Adipose tissue (tissue), 3 donors: ENCODE results near the gene THRSP. TPM values are rescaled to one million over a fixed set of nuclear protein-coding genes. Genes with fewer than 3 reads are reported as not detected.
A peak's percentile ranks its signal among the peaks of the same experiment; 100 is the strongest.
"Not testable (repeated sequence)": the region's sequence is repeated elsewhere in the genome, so short reads cannot be mapped to it uniquely, and the experiment has no call there.

Source experiments
- H3K27ac ChIP-seq: one replicate; pipeline ENCODE4 v1.5.1; 2013; ENCODE audit warnings: low read depth, low read length
- WGBS, 3 donors: extraction: QIAGEN DNeasy Blood & Tissue Kit; methylation state at CpG; one replicate each; pipeline ENCODE4 v1.1.7; 2013; 5-methylcytosine and 5-hydroxymethylcytosine counted together
- polyA plus RNA-seq, 3 donors: library from polyadenylated mRNA; stranded (reverse); fragments of 200-250 nt; gene quantifications; one replicate each; pipeline ENCODE4 v1.2.3, GENCODE V29; 2013
- donor health status: healthy with polysubstance abuse.
- donor health status: Bipolar disorder and iron deficiency.
- donor health status: healthy.

The THRSP gene
- polyA plus RNA-seq, 3 donors: 87.4 to 228 (median 113) TPM

DNA sequence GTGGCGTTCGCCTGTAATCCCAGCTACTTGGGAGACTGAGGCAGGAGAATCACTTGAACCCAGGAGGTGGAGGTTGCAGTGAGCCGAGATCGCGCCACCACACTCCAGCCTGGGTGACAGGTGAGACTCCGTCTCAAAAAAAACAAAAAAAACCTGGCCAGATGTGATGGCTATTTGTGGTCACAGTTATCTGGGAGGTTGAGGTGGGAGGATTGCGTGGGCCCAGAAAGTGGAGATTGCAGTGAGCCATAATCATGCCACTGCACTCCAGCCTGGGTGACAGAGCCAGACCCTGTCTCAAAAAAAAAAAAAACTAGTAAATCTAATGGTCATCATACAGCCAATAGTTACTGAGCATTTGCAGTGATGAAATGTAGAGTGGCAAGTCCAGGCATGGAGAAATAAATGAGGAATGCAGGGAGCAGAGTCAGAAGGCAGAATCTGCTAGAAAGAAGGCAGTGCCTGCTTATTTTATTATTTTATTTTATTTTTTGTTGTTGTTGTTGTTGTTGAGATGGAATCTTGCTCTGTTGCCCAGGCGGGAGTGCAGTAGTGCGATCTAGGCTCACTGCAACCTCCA is 3.8 kb upstream of the THRSP start:
- not testable (repeated sequence) for H3K27ac ChIP-seq
- WGBS, 3 donors: 95 to 97% (median 96%) methylated on average over 9 of the region's 9 CpGs

DNA sequence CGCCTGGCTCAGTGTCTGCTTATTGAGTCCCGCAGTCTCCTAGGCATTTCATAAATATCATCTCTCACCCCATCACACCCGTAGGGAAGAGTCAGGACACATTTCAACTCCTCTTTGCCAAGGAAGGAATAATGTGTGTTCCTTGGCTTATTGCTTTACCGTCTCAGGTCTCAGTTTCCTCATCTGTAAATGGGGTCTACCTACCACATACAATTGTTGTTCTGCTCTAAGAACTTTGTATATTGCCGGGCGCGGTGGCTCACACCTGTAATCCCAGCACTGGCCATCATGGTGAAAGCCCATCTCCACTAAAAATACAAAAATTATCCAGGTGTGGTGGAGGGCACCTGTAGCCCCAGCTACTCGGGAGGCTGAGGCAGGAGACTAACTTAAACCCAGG is 3.1 kb upstream of the THRSP start:
- WGBS, 3 donors: 87 to 96% (median 94%) methylated on average over 8 of the region's 8 CpGs
- H3K27ac ChIP-seq: no peak overlapping the region

DNA sequence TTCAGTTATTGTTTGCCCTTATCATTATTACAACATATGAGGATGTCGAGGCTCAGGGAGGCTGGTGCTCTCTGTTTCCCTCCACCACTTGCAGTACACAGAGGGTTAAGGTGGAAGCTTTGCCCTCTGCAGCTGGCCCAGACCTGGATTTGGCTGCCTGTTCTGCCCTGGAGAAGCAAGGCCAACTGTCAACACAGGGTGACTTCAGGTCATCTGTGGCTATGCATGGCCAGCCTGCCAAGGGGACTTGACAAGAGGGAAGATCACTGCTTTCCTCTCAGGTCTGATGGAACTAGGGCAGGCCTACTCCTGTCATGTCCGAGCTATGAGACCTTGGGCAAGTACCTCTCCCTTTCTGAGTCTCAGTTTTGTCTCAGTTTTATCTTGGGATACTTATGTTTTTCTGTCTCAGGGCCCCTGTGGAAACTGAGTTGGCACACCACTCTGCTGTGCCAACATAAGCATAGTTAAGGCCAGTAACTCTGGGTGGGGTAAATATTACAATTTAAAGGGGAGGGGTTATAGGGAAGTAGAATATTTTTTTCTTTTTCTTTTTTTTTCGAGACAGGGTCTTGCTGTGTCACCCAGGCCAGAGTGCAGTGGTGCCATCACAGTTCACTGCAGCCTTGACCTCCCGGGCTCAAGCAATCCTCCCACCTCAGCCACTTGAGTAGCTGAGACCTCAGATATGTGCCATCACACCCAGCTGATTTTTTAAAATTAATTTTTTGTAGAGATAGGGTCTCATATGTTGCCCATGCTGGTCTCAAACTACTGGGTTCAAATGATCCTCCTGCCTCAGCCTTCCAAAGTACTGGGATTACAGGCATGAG is 2.4 kb upstream of the THRSP start:
- 25 to 65% (median 60%) methylated on average over 4 of the region's 4 CpGs for WGBS, 3 donors
- H3K27ac ChIP-seq: no peak overlapping the region

DNA sequence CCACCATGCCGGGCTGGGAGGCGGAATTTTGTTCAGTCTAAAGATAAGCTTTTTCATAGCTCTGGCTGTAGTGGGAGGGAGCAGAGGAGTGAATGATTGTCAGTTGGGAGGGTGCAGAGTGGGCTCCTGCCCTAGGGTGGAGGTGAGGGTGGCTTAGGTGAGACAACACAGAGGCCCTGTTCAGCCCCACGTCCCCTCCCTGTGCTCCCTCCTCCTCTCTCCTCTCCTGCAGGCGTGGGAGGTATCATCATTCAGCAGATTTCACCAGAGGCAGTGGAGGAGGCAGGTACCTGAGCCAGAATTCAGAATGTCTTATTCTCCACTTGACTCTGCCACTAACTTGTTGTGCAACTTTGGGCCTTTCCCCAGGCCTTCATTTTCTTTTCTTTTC is 1.7 kb upstream of the THRSP start:
- WGBS, 3 donors: 28 to 58% (median 54%) methylated on average over 3 to 4 of the region's 4 CpGs

DNA sequence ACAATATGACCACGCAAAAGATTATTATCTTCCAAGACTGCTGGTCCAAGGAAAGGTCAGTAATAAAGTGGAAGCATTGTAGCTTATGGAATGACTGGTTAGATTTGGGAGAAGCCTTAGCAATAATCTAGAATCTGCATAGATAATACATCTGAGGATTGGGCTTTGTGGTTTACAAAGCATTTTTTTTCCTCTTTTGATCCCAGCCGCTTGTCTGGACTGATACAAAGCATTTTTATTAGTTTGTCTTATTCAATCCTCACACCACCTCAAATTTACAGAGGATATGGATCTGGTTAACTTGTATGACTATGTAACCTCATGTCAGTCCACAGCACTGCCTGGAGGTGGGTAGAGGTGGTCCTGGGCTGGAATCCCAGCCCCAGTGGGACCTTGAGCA is 990 bp upstream of the THRSP start:
- 68 to 85% (median 72%) methylated on average over 2 of the region's 2 CpGs for WGBS, 3 donors
- no peak overlapping the region for H3K27ac ChIP-seq

More for the DNA sequence above, 1.7 kb upstream of the THRSP start:
- H3K27ac ChIP-seq: no peak overlapping the region

DNA sequence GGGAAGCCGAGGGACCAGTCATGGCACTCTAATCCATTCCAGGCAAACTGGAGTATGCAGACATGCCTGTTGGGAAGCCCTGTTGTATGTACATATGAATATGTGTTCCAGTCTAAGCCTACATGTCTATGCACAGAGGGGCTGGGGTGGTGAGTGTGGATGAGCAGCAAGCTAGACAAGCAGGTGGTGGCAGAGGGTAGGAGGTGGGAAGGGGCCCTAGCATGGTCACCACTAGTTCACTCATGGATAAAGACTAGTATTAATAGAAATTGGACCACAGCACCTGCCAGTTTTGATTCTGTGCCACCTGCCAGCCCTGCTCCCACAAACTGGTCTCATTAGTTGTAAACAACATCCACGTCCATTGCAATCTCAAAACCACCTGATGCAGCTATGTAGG is 1.5 kb downstream of the THRSP start:
- 70 to 87% (median 86%) methylated on average over 2 of the region's 2 CpGs for WGBS, 3 donors
- H3K27ac ChIP-seq: no peak overlapping the region

DNA sequence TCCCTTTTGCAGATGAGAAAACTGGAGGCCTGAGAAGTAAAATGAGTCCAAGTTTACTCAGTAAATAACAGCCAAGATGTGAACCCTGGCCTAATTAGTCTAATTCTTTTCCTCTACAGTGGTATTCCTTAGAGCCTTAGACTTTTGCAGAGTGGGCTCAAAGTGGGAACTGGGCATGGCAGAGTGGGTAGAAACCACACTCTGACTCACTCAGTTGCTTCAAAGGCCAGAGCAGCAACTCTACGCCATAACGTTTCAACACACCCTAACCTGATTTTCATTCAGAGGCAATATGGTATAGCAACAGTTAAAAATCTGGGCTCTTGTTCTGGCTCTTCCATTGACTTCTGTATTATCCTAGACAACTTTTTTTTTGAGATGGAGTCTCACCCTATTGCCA is 2.8 kb downstream of the THRSP start:
- no peak overlapping the region for H3K27ac ChIP-seq
- WGBS, 3 donors: 40 to 80% (median 59%) methylated on average over 2 of the region's 2 CpGs

DNA sequence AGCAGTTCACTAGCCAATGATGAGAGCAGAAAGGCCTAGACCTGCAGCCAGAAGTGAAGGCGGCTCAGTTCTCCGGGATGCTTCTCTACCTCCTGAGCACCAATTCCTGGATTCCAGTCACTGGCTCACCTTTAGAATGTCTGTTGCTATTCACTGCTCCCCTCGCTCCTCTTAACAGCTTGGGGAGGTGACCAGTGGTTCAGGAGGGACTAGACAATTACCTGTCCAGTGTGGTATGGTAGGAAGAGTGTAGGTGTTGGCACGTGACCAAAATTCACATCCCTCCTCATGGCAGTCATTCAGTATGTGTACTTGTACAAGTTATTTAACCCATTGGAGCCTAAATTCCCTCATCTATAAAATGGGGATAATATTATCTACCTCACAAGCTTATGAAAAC is 4.0 kb downstream of the THRSP start:
- WGBS, 3 donors: 85 to 93% (median 93%) methylated on average over 4 of the region's 4 CpGs
- H3K27ac ChIP-seq: no peak overlapping the region

DNA sequence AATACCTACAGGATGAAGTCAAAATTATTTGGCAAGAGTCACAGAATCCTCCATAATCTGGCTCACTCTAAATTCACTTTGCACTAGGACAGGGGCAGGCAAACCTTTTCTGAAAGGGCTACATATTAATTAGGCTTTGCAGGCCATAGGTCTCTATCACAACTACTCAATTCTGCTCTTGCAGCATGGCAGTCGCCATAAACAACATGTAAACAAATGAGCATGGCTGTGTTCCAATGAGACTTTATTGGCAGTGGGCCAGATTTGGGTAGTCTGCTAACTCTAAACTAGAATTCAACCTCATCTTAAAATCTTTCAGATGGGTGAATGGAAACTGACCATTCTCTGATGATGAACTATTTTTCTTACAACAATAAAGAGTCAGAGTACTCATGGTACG is 5.8 kb downstream of the THRSP start:
- H3K27ac ChIP-seq: no peak overlapping the region
- WGBS, 3 donors: 52 to 68% (median 59%) methylated on average over 2 of the region's 2 CpGs

DNA sequence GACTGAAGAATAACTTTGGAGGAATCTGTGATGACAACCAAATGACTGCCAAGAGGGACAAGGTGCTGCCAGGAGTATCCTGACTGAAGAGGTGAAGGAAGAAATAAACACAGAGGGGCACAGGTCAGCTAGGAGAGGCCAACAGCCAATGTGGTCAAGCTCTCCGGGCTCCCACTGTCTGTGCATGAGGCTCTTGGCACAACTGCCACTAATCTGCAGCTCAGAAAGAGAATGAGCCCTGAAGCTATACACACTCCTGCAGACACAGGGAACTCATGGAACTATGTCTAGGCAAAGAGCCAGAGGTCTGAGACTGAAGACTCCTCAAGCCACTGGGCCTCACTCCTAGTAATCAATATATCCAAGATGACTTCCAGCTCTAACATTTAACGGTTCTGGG is 7.0 kb downstream of the THRSP start:
- no peak overlapping the region for H3K27ac ChIP-seq
- 84 to 88% (median 86%) methylated on average over 2 of the region's 2 CpGs for WGBS, 3 donors

DNA sequence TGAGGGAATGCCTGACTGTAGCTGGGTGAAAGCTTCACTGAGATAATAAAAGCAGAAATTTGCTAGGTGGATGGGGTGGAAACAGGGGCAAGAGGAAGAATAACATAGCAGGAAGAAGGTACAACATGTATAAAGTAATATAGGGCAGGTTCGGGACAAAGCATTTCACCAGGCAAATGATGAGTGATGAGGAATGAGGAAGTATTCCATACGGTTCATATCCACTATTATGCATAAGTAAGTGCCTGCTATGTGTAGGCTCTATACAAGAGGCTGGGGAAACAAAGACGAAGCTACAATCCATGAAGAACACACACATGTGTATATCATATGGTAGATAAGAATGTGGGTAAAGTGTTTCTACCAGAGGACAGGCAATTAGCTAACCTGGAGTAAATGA is 8.1 kb downstream of the THRSP start:
- no peak overlapping the region for H3K27ac ChIP-seq
- 68 to 81% (median 78%) methylated on average over 3 of the region's 3 CpGs for WGBS, 3 donors

DNA sequence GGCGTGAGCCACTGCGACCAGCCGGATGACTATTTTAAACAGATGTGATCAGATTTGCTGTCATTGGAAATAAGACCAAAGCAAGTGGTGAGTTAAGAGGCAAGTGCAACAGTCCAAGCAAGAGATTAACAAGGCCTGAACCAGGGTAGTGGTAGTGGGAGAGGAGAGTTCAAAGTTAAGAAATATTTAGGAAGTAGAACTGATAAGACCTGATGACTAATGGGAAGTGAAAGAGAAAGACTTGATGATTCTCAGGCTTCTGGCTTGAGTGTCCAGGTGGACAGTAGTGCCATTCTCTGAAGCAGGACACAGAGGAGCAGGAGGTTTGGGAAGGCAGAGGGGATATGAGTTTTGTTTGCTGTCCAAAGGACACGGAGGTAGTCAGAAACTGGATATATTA is 8.8 kb downstream of the THRSP start:
- no peak overlapping the region for H3K27ac ChIP-seq
- 90 to 98% (median 92%) methylated on average over 4 of the region's 4 CpGs for WGBS, 3 donors

DNA sequence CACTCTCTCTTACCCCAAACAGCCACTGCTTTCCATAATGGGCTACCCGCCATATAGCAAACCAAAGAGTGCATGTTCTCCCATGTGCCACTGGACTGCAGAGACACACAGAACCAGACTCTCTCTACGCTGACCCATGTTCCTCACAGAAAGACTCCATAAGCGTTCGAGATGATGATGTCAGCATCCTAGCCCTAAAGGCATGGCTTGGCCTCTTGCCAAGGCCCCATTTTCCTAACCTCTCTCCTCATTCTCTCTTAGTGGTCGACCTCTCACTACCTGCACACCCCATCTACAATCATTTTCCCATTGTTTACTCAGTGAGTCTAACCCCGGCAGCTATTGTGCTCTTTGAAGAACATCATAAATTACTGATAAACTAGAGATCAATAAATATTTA is 11.1 kb downstream of the THRSP start:
- no peak overlapping the region for H3K27ac ChIP-seq
- 75 to 80% (median 79%) methylated on average over 6 of the region's 6 CpGs for WGBS, 3 donors

DNA sequence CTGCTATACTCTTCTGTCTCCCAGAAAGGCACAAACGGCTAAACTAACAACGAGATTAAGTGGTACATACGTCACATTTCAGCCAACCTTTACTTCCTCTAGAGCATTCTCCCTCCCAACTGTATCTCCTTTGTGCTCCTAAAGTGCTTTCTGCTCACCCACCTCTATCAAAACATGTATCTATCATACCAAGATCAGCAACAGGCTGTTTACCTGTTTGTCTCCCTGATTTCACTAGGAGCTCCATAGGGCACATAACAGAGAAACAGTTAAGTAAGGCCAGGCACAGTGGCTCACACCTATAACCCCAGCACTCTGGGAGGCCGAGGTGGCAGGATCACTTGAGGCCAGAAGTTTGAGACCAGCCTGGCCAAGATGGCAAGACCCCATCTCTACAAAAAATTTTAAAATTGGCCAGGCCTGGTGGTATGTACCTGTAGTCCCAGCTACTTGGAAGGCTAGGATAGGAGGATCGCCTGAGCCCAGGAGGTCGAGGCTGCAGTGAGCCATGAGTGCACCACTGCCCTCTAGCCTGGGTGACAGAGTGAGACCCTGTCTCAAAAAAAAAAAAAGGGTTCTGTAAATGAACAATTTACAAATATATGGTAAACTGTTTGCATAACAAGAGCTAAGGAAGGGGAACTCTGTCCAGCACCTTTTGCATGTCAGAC is 13.2 kb downstream of the THRSP start:
- no peak overlapping the region for H3K27ac ChIP-seq

DNA sequence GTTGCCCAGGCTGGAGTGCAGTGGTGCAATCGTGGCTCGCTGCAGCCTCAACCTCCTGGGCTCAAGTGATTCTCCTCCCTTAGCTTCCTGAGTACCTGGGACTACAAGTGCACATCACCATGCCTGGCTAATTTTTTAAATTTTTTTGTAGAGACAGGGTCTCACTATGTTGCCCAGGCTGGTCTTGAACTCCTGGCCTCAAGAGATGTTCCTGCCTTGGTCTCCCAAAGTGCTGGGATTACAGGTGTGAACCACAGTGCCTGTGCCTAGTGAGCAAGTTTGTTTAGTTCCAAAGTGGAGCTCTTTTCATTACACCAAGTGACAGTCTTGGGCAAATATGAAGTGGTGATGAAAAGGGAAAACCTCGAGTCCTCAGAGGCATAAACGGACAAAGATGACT is 13.9 kb downstream of the THRSP start:
- WGBS, 3 donors: 67 to 73% (median 69%) methylated on average over 4 of the region's 4 CpGs

More for the DNA sequence above, 13.2 kb downstream of the THRSP start:
- 77 to 86% (median 78%) methylated on average over 6 of the region's 6 CpGs for WGBS, 3 donors

DNA sequence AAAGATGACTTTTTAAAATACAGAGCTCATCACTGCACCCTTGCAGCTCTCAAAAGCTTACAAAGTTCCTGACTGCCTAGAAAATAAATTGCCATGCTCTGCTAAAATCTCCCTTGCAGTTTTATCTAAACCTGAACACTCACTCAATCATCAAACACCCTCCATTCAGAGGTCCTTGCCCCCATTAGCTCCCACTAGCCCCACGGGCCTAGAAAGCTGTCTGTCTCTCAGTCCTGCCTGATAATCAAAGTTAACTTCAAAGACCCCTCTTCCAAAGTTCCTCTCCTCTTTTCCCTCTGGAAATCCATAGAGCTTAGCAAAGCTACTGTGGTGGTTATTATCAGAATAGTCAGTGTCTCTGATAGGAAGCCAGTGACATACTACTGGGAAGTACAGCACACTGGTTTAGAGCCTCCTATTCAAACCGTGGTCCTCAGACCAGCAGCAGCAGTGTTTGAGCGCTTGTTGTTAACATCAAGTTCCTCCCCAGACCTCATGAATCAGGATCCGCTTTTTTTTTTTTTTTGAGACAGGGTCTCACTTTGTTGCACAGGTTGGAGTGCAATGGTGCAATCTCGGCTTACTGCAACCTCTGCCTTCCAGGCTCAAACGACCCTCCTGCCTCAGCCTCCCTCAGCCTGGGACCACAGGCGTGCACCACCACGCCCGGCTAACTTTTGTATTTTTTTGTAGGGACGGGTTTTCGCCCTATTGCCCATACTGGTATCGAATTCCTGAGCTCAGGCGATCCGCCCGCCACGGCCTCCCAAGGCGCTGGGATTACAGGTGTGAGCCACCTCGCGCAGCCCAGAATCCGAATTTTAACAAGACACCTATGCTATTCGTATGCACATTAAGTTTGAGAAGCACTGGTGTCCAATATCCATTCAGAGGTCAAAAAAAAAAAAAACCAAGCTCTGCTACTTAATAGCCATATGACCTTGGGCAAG is 14.8 kb downstream of the THRSP start:
- 19 to 30% (median 29%) methylated on average over 21 of the region's 21 CpGs for WGBS, 3 donors
- H3K27ac ChIP-seq: no peak overlapping the region

More for the DNA sequence above, 13.9 kb downstream of the THRSP start:
- not testable (repeated sequence) for H3K27ac ChIP-seq

DNA sequence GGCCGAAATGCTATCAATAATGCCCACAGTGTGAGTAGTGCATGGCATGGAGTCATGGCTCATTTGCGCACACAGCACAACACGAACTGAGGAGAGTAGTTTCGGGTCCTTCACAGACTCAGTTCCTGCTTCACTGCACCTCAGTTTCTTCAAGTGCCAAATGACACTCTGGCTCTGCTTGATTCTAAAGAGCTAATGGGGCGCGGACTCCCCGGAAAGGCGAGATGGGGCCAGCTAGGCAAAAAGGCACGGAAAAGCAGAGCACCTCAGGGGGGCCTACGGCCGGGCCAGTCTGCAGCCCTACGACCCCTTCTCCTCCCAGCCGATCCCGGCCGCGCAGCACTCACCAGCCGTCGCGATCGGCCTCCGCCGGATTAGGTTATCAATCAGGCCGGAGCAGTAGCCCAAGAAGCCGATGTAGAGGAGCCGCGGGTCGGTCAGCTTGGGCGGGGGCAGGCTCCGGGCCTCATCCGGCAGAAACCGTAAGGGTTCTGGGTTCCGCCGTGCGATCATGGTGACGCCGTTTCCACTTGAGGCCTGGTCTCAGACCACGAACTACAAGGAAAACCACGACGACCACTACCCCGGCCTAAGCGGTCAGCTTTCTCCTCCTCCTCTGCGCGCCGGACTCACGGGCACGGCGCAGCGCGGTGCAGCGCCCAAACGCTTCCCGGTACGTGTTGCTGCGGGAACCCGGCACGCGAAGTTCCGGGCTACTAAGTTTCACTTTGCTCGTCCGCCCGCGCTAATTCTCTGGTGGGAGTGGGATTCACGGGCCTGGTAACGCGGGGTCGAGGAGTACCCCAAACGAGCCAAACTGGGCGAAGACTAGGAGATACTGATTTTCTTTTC is 15.8 kb downstream of the THRSP start, which contains the start of gene NDUFC2:
NDUFC2 (minus strand) TSS at position 631 of the 852 bp plus-strand sequence; CDS start at position 513, 118 bp downstream.
- 0% methylated on average over 68 of the region's 68 CpGs for WGBS, 3 donors

More for the DNA sequence above, 15.8 kb downstream of the THRSP start, which contains the start of gene NDUFC2:
- peak within 1 kb of the TSS; percentile 69 for H3K27ac ChIP-seq
